HEK293 (cell line): Measurements from ENCODE around the gene GALNTL6.

Source experiments
- CTCF ChIA-PET: fragments of 350-600 bp; formaldehyde crosslinking; extraction: SDS; loops from one replicate; lab custom pipeline; 2021; ENCODE audit warnings: antibody characterized with exemption; lab: Yijun Ruan, JAX
- POLR2A ChIA-PET: fragments of 300-600 bp; formaldehyde crosslinking; extraction: SDS; loops from one replicate; lab custom pipeline; 2020; ENCODE audit warnings: antibody characterized with exemption, inconsistent platforms; lab: Yijun Ruan, JAX
- H3K27ac ChIP-seq: fragments of 200-500 bp; sonication (Bioruptor generic); 2 replicates; pipeline ENCODE4 v1.5.1; 2014; ENCODE audit warnings: low read depth, low read length, control low read depth, inconsistent platforms; ENCODE audit errors: extremely low read depth
- H3K36me3 ChIP-seq, 2 experiments: fragments of 200-500 bp in 1 of 2; sonication (Bioruptor generic) in 1 of 2; 1 replicate in 1 of 2; 2 replicates in 1 of 2; pipeline ENCODE4 v1.5.1; 2014 to 2017; ENCODE audit warnings: inconsistent platforms in 2 of 2, low read length in 2 of 2; ENCODE audit not compliant: control insufficient read depth in 2 of 2, insufficient read depth in 1 of 2
- H3K4me1 ChIP-seq: fragments of 200-500 bp; sonication (Bioruptor generic); 2 replicates; pipeline ENCODE4 v1.5.1; 2014; ENCODE audit warnings: mild to moderate bottlenecking, low read length, inconsistent platforms; ENCODE audit not compliant: control insufficient read depth, insufficient read depth
- H3K4me3 ChIP-seq: 2 replicates; pipeline ENCODE4 v1.5.1; 2011; ENCODE audit warnings: low read depth, mild to moderate bottlenecking, control low read depth, low read length, moderate library complexity
- H3K9me3 ChIP-seq: fragments of 200-500 bp; sonication (Bioruptor generic); 2 replicates; pipeline ENCODE4 v1.5.1; 2014; ENCODE audit warnings: low read depth, low read length, inconsistent platforms; ENCODE audit not compliant: control insufficient read depth, insufficient read depth
- BCL11A ChIP-seq: fragments of 450-650 bp; formaldehyde crosslinking; IDR thresholded peaks from 2 replicates; pipeline ENCODE4 v1.5.1; 2016; ENCODE audit warnings: low read depth, missing biosample characterization, missing genetic modification characterization
- GLI4 ChIP-seq: fragments of 450-650 bp; formaldehyde crosslinking; IDR thresholded peaks from 2 replicates; pipeline ENCODE4 v1.5.1; 2016; ENCODE audit warnings: missing biosample characterization, missing genetic modification characterization
- GLIS1 ChIP-seq: fragments of 450-650 bp; formaldehyde crosslinking; IDR thresholded peaks from 2 replicates; pipeline ENCODE4 v1.5.1; 2016; ENCODE audit warnings: missing biosample characterization, missing genetic modification characterization
- HOXD13 ChIP-seq: sonication (generic); formaldehyde crosslinking; IDR thresholded peaks from 2 replicates; pipeline ENCODE4 v1.8.0; 2022; ENCODE audit warnings: missing genetic modification reagents, borderline replicate concordance
- PRDM2 ChIP-seq: fragments of 450-650 bp; formaldehyde crosslinking; IDR thresholded peaks from 2 replicates; pipeline ENCODE4 v1.5.1; 2016; ENCODE audit warnings: missing biosample characterization, missing genetic modification characterization, borderline replicate concordance
- TRIM28 ChIP-seq: IDR thresholded peaks from 2 replicates; pipeline ENCODE4 v1.6.1; 2011; ENCODE audit warnings: low read length, control low read depth, borderline replicate concordance
- YY2 ChIP-seq: fragments of 450-650 bp; formaldehyde crosslinking; IDR thresholded peaks from 2 replicates; pipeline ENCODE4 v1.5.1; 2016; ENCODE audit warnings: missing biosample characterization, missing genetic modification characterization
- ZBTB7A ChIP-seq: fragments of 450-650 bp; formaldehyde crosslinking; IDR thresholded peaks from 2 replicates; pipeline ENCODE4 v1.5.1; 2016; ENCODE audit warnings: low read depth, missing biosample characterization, missing genetic modification characterization
- ZBTB8A ChIP-seq: fragments of 450-650 bp; formaldehyde crosslinking; IDR thresholded peaks from 2 replicates; pipeline ENCODE4 v1.5.1; 2016; ENCODE audit warnings: missing biosample characterization, missing genetic modification characterization
- ZNF24 ChIP-seq: fragments of 450-650 bp; formaldehyde crosslinking; IDR thresholded peaks from 2 replicates; pipeline ENCODE4 v1.5.1; 2016; ENCODE audit warnings: missing biosample characterization, missing genetic modification characterization
- ZNF366 ChIP-seq: fragments of 450-650 bp; formaldehyde crosslinking; conservative IDR thresholded peaks from 2 replicates; pipeline ENCODE4 v1.5.1; 2016; ENCODE audit warnings: missing biosample characterization, missing genetic modification characterization
- ZNF391 ChIP-seq: fragments of 450-650 bp; formaldehyde crosslinking; IDR thresholded peaks from 2 replicates; pipeline ENCODE4 v1.5.1; 2016; ENCODE audit warnings: low read depth, missing biosample characterization, missing genetic modification characterization, borderline replicate concordance
- ZNF433 ChIP-seq: fragments of 450-650 bp; formaldehyde crosslinking; IDR thresholded peaks from 2 replicates; pipeline ENCODE4 v1.5.1; 2016; ENCODE audit warnings: missing biosample characterization, missing genetic modification characterization, low read depth
- ZNF473 ChIP-seq: fragments of 450-650 bp; formaldehyde crosslinking; IDR thresholded peaks from 2 replicates; pipeline ENCODE4 v1.5.1; 2017; ENCODE audit warnings: missing biosample characterization, missing genetic modification characterization
- ZNF530 ChIP-seq: fragments of 450-650 bp; formaldehyde crosslinking; IDR thresholded peaks from 2 replicates; pipeline ENCODE4 v1.5.1; 2016; ENCODE audit warnings: low read depth, missing biosample characterization, missing genetic modification characterization
- ZNF544 ChIP-seq: fragments of 450-650 bp; formaldehyde crosslinking; IDR thresholded peaks from 2 replicates; pipeline ENCODE4 v1.5.0; 2017; ENCODE audit warnings: missing biosample characterization, missing genetic modification characterization
- ZNF596 ChIP-seq: fragments of 450-650 bp; IDR thresholded peaks from 2 replicates; pipeline ENCODE4 v1.5.0; 2018; ENCODE audit warnings: missing biosample characterization, mild to moderate bottlenecking, missing genetic modification characterization, moderate library complexity
- ZNF629 ChIP-seq: fragments of 450-650 bp; formaldehyde crosslinking; IDR thresholded peaks from 2 replicates; pipeline ENCODE4 v1.5.1; 2017; ENCODE audit warnings: missing biosample characterization, missing genetic modification characterization
- TF ChIP-seq, protein P1 (sequence below): fragments of 450-650 bp; formaldehyde crosslinking; IDR thresholded peaks from 2 replicates; pipeline ENCODE4 v1.5.1; 2016; ENCODE audit warnings: missing biosample characterization, missing genetic modification characterization

GALNTL6 gene

GRCh38 chr4:171929477-171929876, 116.3 kb downstream of the GALNTL6 start:
- no peaks in the 10 kb centered on the region for H3K36me3 ChIP-seq
- POLR2A ChIA-PET: no interaction called here
- H3K4me1 ChIP-seq: no peaks in the 10 kb centered on the region
- no peaks in the 10 kb centered on the region for H3K9me3 ChIP-seq
- H3K4me3 ChIP-seq: no peak overlapping the region
- no peak for TF ChIP-seq YY2
- no peak for TF ChIP-seq ZNF596 (tag by site-specific recombination)
- TF ChIP-seq ZBTB8A (tag by site-specific recombination): no peak
- TF ChIP-seq ZNF24 (tag by site-specific recombination): no peak
- no peak for TF ChIP-seq ZBTB7A (tag by site-specific recombination)
- TF ChIP-seq HOXD13 (CRISPR knock-in tag): no peak
- no peak for TF ChIP-seq PRDM2 (tag by site-specific recombination)
- TF ChIP-seq, protein P1, sequence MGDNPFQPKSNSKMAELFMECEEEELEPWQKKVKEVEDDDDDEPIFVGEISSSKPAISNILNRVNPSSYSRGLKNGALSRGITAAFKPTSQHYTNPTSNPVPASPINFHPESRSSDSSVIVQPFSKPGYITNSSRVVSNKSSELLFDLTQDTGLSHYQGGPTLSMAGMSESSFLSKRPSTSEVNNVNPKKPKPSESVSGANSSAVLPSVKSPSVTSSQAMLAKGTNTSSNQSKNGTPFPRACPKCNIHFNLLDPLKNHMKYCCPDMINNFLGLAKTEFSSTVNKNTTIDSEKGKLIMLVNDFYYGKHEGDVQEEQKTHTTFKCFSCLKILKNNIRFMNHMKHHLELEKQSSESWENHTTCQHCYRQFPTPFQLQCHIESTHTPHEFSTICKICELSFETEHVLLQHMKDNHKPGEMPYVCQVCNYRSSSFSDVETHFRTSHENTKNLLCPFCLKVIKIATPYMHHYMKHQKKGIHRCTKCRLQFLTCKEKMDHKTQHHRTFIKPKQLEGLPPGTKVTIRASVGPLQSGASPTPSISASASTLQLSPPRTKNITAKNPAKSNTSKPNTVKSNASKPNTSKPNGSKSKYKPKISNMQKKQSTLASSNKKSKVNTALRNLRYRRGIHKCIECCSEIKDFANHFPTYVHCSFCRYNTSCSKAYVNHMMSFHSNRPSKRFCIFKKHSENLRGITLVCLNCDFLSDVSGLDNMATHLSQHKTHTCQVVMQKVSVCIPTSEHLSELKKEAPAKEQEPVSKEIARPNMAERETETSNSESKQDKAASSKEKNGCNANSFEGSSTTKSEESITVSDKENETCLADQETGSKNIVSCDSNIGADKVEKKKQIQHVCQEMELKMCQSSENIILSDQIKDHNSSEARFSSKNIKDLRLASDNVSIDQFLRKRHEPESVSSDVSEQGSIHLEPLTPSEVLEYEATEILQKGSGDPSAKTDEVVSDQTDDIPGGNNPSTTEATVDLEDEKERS (tag by site-specific recombination): no peak
- no peak for TF ChIP-seq GLI4 (tag by site-specific recombination)
- TF ChIP-seq ZNF530 (tag by site-specific recombination): no peak
- no peak for TF ChIP-seq ZNF433 (tag by site-specific recombination)
- TF ChIP-seq, all 188 proteins: peak for 0
- CTCF ChIA-PET: no interaction called here
- no peak overlapping the region for H3K27ac ChIP-seq

- H3K4me3 ChIP-seq: no peak overlapping the region
- H3K36me3 ChIP-seq: no peaks in the 10 kb centered on the region
- no peaks in the 10 kb centered on the region for H3K4me1 ChIP-seq
- ChIA-PET POLR2A (no interaction called here), CTCF (no interaction called here)
- no peak overlapping the region for H3K27ac ChIP-seq
- H3K9me3 ChIP-seq: no peaks in the 10 kb centered on the region
- TF ChIP-seq GLIS1 (tag by site-specific recombination) (no peak), ZNF473 (tag by site-specific recombination) (no peak), BCL11A (tag by site-specific recombination) (no peak), ZNF629 (tag by site-specific recombination) (no peak), ZNF391 (no peak), TRIM28 (no peak), ZNF366 (tag by site-specific recombination) (no peak), ZNF544 (tag by site-specific recombination) (no peak)
Measured at GRCh38 chr4:171929907-171930306, 116.7 kb downstream of the GALNTL6 start.
